H9 (cell line): ENCODE measurements around the gene LYPD5. TPM values are rescaled to one million over a fixed set of nuclear protein-coding genes. Genes with fewer than 3 reads are reported as not detected.

ENCODE experiments used
- DNase-seq: peaks from one replicate; pipeline ENCODE4 v3.0.0-alpha.2; 2017
- H2AFZ ChIP-seq: one replicate; pipeline ENCODE4 v1.6.1; 2013; ENCODE audit warnings: mild to moderate bottlenecking, low read length, control low read depth, moderate library complexity
- H2AK5ac ChIP-seq: 2 replicates; pipeline ENCODE4 v1.6.1; 2013; ENCODE audit warnings: low read length, control low read depth, mixed read lengths; ENCODE audit not compliant: insufficient read length
- H2BK120ac ChIP-seq: one replicate; pipeline ENCODE4 v1.6.1; 2013; ENCODE audit warnings: low read depth, mild to moderate bottlenecking, low read length, control low read depth, inconsistent platforms; ENCODE audit not compliant: poor library complexity, severe bottlenecking
- H2BK12ac ChIP-seq: 2 replicates; pipeline ENCODE4 v1.6.1; 2013; ENCODE audit warnings: low read length, control low read depth, mixed read lengths, low read depth; ENCODE audit not compliant: insufficient read length
- H2BK15ac ChIP-seq: 2 replicates; pipeline ENCODE4 v1.6.1; 2013; ENCODE audit warnings: low read depth, low read length, control low read depth
- H2BK20ac ChIP-seq: one replicate; pipeline ENCODE4 v1.6.1; 2013; ENCODE audit warnings: low read depth, mild to moderate bottlenecking, low read length, control low read depth, inconsistent platforms; ENCODE audit not compliant: poor library complexity, severe bottlenecking
- H2BK5ac ChIP-seq: 2 replicates; pipeline ENCODE4 v1.6.1; 2013; ENCODE audit warnings: low read length, control low read depth, mixed read lengths; ENCODE audit not compliant: insufficient read length
- H3K14ac ChIP-seq: 2 replicates; pipeline ENCODE4 v1.6.1; 2013; ENCODE audit warnings: low read length, control low read depth; ENCODE audit not compliant: insufficient read depth
- H3K18ac ChIP-seq: 2 replicates; pipeline ENCODE4 v1.6.1; 2013; ENCODE audit warnings: low read depth, mild to moderate bottlenecking, mixed read lengths, low read length, control low read depth; ENCODE audit not compliant: insufficient read length
- H3K23ac ChIP-seq: 2 replicates; pipeline ENCODE4 v1.6.1; 2013; ENCODE audit warnings: low read length, control low read depth, mixed read lengths, low read depth; ENCODE audit not compliant: insufficient read length
- H3K23me2 ChIP-seq: 2 replicates; pipeline ENCODE4 v1.6.1; 2013; ENCODE audit warnings: low read depth, mild to moderate bottlenecking, mixed read lengths, low read length, control low read depth; ENCODE audit not compliant: insufficient read length, poor library complexity, severe bottlenecking
- H3K27ac ChIP-seq: 2 replicates; pipeline ENCODE4 v1.5.1; 2013; ENCODE audit warnings: low read length, control low read depth, mixed read lengths, low read depth; ENCODE audit not compliant: insufficient read length
- H3K27me3 ChIP-seq: 2 replicates; pipeline ENCODE4 v1.6.1; 2013; ENCODE audit warnings: low read length, control low read depth, inconsistent platforms; ENCODE audit not compliant: insufficient read depth
- H3K4ac ChIP-seq: 2 replicates; pipeline ENCODE4 v1.6.1; 2013; ENCODE audit warnings: low read depth, mild to moderate bottlenecking, control low read depth, inconsistent platforms, low read length, moderate library complexity
- H3K4me1 ChIP-seq: 2 replicates; pipeline ENCODE4 v1.6.1; 2013; ENCODE audit warnings: low read length, control low read depth, inconsistent platforms; ENCODE audit not compliant: insufficient read depth
- H3K4me2 ChIP-seq: 2 replicates; pipeline ENCODE4 v1.6.1; 2013; ENCODE audit warnings: low read length, control low read depth, mixed read lengths; ENCODE audit not compliant: insufficient read length, insufficient read depth
- H3K56ac ChIP-seq: 2 replicates; pipeline ENCODE4 v1.6.1; 2013; ENCODE audit warnings: low read depth, mild to moderate bottlenecking, mixed read lengths, low read length, control low read depth; ENCODE audit not compliant: insufficient read length
- H3K79me1 ChIP-seq: 2 replicates; pipeline ENCODE4 v1.6.1; 2013; ENCODE audit warnings: low read depth, mild to moderate bottlenecking, moderate library complexity, low read length, control low read depth, inconsistent platforms; ENCODE audit not compliant: insufficient read depth, poor library complexity, severe bottlenecking
- H3K79me2 ChIP-seq: 2 replicates; pipeline ENCODE4 v1.6.1; 2013; ENCODE audit warnings: low read length, control low read depth, inconsistent platforms; ENCODE audit not compliant: insufficient read depth
- H3K9ac ChIP-seq: 2 replicates; pipeline ENCODE4 v1.6.1; 2013; ENCODE audit warnings: low read length, control low read depth, mixed read lengths; ENCODE audit not compliant: insufficient read length; ENCODE audit errors: extremely low read depth
- H3K9me3 ChIP-seq: one replicate; pipeline ENCODE4 v1.6.1; 2013; ENCODE audit warnings: low read depth, low read length, inconsistent platforms; ENCODE audit not compliant: control insufficient read depth
- H3T11ph ChIP-seq: one replicate; pipeline ENCODE4 v1.6.1; 2013; ENCODE audit warnings: mild to moderate bottlenecking, low read length, control low read depth, inconsistent platforms
- H4K20me1 ChIP-seq: one replicate; pipeline ENCODE4 v1.6.1; 2013; ENCODE audit not compliant: control insufficient read depth, insufficient read length, insufficient read depth
- H4K5ac ChIP-seq: 2 replicates; pipeline ENCODE4 v1.6.1; 2013; ENCODE audit warnings: low read depth, mild to moderate bottlenecking, mixed read lengths, low read length, control low read depth; ENCODE audit not compliant: insufficient read length
- H4K8ac ChIP-seq: replicated peaks from 2 replicates; pipeline ENCODE4 v1.6.1; 2013; ENCODE audit warnings: low read length, control low read depth, mixed read lengths, low read depth; ENCODE audit not compliant: insufficient read length
- H4K91ac ChIP-seq: 2 replicates; pipeline ENCODE4 v1.6.1; 2013; ENCODE audit warnings: low read depth, mild to moderate bottlenecking, moderate library complexity, mixed read lengths, low read length, control low read depth; ENCODE audit not compliant: insufficient read length
- H3K27ac Mint-ChIP-seq, 3 experiments: 2 replicates in 2 of 3; 3 replicates in 1 of 3; pipeline ENCODE4 v1.8.0; 2020 to 2021; ENCODE audit warnings: mixed read lengths in 3 of 3, mild to moderate bottlenecking in 1 of 3, moderate library complexity in 1 of 3
- H3K27me3 Mint-ChIP-seq: 2 replicates; pipeline ENCODE4 v1.8.0; 2021; ENCODE audit warnings: low read depth, mild to moderate bottlenecking, moderate library complexity, mixed read lengths
- H3K36me3 Mint-ChIP-seq, 3 experiments: 2 replicates in 2 of 3; 3 replicates in 1 of 3; pipeline ENCODE4 v1.8.0; 2020 to 2021; ENCODE audit warnings: low read depth in 3 of 3, mixed read lengths in 3 of 3; ENCODE audit not compliant: insufficient read depth in 1 of 3
- H3K4me1 Mint-ChIP-seq, 2 experiments: 2 replicates each; pipeline ENCODE4 v1.8.0; 2020; ENCODE audit warnings: mixed read lengths in 2 of 2
- H3K4me3 Mint-ChIP-seq, 2 experiments: 2 replicates in 1 of 2; 3 replicates in 1 of 2; pipeline ENCODE4 v1.8.0; 2020 to 2021; ENCODE audit warnings: mild to moderate bottlenecking in 2 of 2, mixed read lengths in 2 of 2, moderate library complexity in 1 of 2
- H3K9me3 Mint-ChIP-seq, 2 experiments: 2 replicates in 1 of 2; 3 replicates in 1 of 2; pipeline ENCODE4 v1.8.0; 2020; ENCODE audit warnings: mild to moderate bottlenecking in 2 of 2, mixed read lengths in 2 of 2, moderate library complexity in 1 of 2
- WGBS: extraction: QIAGEN DNeasy Blood & Tissue Kit; methylation state at CpG from one replicate; pipeline ENCODE4 v1.1.7; 2013; ENCODE audit warnings: missing lambda C conversion rate, low lambda C conversion rate, mixed read lengths; ENCODE audit not compliant: insufficient read length; ENCODE audit errors: extremely low coverage; 5-methylcytosine and 5-hydroxymethylcytosine counted together
- total RNA-seq: library from RNA; stranded (reverse); gene quantifications from 2 replicates; pipeline ENCODE4 v1.2.1, GENCODE V29; 2021
- TF ChIP-seq, protein P1 (sequence below): fragments of 200-600 bp; sonication (generic); conservative IDR thresholded peaks from 3 replicates; pipeline ENCODE4 v1.8.0; 2021; ENCODE audit warnings: antibody characterized with exemption, mild to moderate bottlenecking

Gene LYPD5
- total RNA-seq, 1 experiment from 2014 or later: 0.50 TPM

DNA sequence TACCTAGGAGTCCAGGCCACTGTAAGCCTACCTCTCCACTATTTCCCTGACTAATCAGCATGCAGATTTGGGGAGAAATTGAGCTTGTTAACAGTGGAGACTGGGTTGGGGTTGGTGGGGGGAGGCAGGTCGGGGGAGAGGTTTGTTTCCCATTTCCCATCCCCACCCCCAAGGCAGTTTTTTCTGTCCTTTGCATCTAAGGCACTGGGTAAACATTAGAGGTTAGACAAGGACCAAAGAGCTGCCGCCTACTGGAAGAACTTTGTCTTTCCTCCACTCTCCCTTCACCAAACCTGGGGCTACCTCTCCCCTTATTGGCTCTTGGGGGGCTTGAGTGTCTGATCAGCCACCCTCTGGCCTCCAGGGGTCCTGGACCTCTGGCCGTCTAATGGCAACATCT lies 22.4 kb downstream of the LYPD5 start:
- H3K9me3 Mint-ChIP-seq: no peaks in the 10 kb centered on the region; a peak in 2 of 5 replicates
- H3K56ac ChIP-seq: no peak overlapping the region
- no peak overlapping the region for H3K14ac ChIP-seq
- WGBS: no CpG with 5 or more reads among the region's 3 CpGs
- H4K20me1 ChIP-seq: no peaks in the 10 kb centered on the region
- no peak overlapping the region for H2BK20ac ChIP-seq
- no peak overlapping the region for H4K8ac ChIP-seq
- no peak overlapping the region; a peak in 1 of 7 replicates for H3K27ac Mint-ChIP-seq
- H3T11ph ChIP-seq: no peak overlapping the region
- TF ChIP-seq, protein P1, sequence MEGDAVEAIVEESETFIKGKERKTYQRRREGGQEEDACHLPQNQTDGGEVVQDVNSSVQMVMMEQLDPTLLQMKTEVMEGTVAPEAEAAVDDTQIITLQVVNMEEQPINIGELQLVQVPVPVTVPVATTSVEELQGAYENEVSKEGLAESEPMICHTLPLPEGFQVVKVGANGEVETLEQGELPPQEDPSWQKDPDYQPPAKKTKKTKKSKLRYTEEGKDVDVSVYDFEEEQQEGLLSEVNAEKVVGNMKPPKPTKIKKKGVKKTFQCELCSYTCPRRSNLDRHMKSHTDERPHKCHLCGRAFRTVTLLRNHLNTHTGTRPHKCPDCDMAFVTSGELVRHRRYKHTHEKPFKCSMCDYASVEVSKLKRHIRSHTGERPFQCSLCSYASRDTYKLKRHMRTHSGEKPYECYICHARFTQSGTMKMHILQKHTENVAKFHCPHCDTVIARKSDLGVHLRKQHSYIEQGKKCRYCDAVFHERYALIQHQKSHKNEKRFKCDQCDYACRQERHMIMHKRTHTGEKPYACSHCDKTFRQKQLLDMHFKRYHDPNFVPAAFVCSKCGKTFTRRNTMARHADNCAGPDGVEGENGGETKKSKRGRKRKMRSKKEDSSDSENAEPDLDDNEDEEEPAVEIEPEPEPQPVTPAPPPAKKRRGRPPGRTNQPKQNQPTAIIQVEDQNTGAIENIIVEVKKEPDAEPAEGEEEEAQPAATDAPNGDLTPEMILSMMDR: 0 out of 3 replicates have a peak, but pooled peaks have one; percentile 23
- no peak overlapping the region for H3K27ac ChIP-seq
- H3K4me1 Mint-ChIP-seq: peaks cover 30 to 44% of the 10 kb centered on the region in 2 experiments
- H3K79me1 ChIP-seq: no peaks in the 10 kb centered on the region
- H2AK5ac ChIP-seq: no peak overlapping the region
- H2BK12ac ChIP-seq: no peak overlapping the region
- H3K18ac ChIP-seq: no peak overlapping the region
- H4K91ac ChIP-seq: no peak overlapping the region
- no peak overlapping the region for H3K4me2 ChIP-seq
- H3K79me2 ChIP-seq: no peaks in the 10 kb centered on the region
- no peak overlapping the region for H3K9ac ChIP-seq
- H3K27me3 ChIP-seq: no peaks in the 10 kb centered on the region; the same call in 1 of the 2 replicates
- peaks cover 42% of the 10 kb centered on the region for H3K27me3 Mint-ChIP-seq
- H3K4me1 ChIP-seq: peaks cover 4% of the 10 kb centered on the region; the same call in 1 of the 2 replicates
- no peak overlapping the region for H4K5ac ChIP-seq
- no peak overlapping the region for H3K4me3 Mint-ChIP-seq
- no peak overlapping the region for H2BK15ac ChIP-seq
- no peaks in the 10 kb centered on the region for H3K9me3 ChIP-seq
- H2AFZ ChIP-seq: no peak overlapping the region
- H2BK120ac ChIP-seq: no peak overlapping the region
- H3K4ac ChIP-seq: no peak overlapping the region
- H3K36me3 Mint-ChIP-seq: no peaks in the 10 kb centered on the region; a peak in 1 of 7 replicates
- no peaks in the 10 kb centered on the region for H3K23me2 ChIP-seq
- H3K23ac ChIP-seq: no peak overlapping the region
- DNase-seq: no peak
- no peak overlapping the region for H2BK5ac ChIP-seq
